A549 (cell line): ENCODE measurements around the gene TPD52L1. TPM values are rescaled to one million over a fixed set of nuclear protein-coding genes. Genes with fewer than 3 reads are reported as not detected.

Experiments
- ATAC-seq, 2 experiments: fragments of 200-7000 bp in 1 of 2; fragments of >200 bp in 1 of 2; cut with Nextera tagmentation in 1 of 2; cut with Tn5 transposase in 1 of 2; 3 replicates each; pipeline versions ENCODE4 v1.8.0 to v1.9.1; 2018 to 2020; ENCODE audit warnings: mild to moderate bottlenecking in 1 of 2, moderate library complexity in 1 of 2
- CTCF ChIA-PET: fragments of 300-600 bp; sonication (Branson Sonifier 250); formaldehyde crosslinking; extraction: SDS; loops from one replicate; lab custom pipeline; 2021; ENCODE audit warnings: antibody characterized with exemption, inconsistent platforms; lab: Yijun Ruan, JAX
- POLR2A ChIA-PET: fragments of 350-600 bp; formaldehyde crosslinking; extraction: SDS; loops from one replicate; lab custom pipeline; 2021; ENCODE audit warnings: antibody characterized with exemption, inconsistent platforms; lab: Yijun Ruan, JAX
- DNase-seq, 2 experiments: peaks; one replicate each; pipeline versions ENCODE4 v3.0.0 to v3.0.0-alpha.2; 2011 to 2016; ENCODE audit warnings: low read depth in 1 of 2, low spot score in 1 of 2
- FAIRE-seq: peaks from 2 replicates; lab custom pipeline; 2011; peaks lifted over from hg19 to GRCh38; lab: Jason Lieb, UNC
- H3K27ac ChIP-seq, 2 experiments: fragments of >200 bp; sonication (Bioruptor Twin); formaldehyde crosslinking; 3 replicates each; pipeline ENCODE4 v1.5.1; 2016 to 2017
- H3K4me1 ChIP-seq: fragments of >200 bp; sonication (Bioruptor Twin); formaldehyde crosslinking; 3 replicates; pipeline ENCODE4 v1.6.1; 2016
- H3K4me2 ChIP-seq: fragments of >200 bp; sonication (Bioruptor Twin); formaldehyde crosslinking; 3 replicates; pipeline ENCODE4 v1.6.1; 2016
- H3K4me3 ChIP-seq: fragments of >200 bp; sonication (Bioruptor Twin); formaldehyde crosslinking; 3 replicates; pipeline ENCODE4 v1.5.1; 2016
- H3K9me3 ChIP-seq: fragments of >200 bp; sonication (Bioruptor Twin); formaldehyde crosslinking; 3 replicates; pipeline ENCODE4 v1.6.1; 2016
- CBX2 ChIP-seq: fragments of 200-600 bp; sonication (generic); IDR thresholded peaks from 2 replicates; pipeline ENCODE4 v1.6.1; 2016; ENCODE audit warnings: low read depth, mild to moderate bottlenecking, borderline replicate concordance
- CBX8 ChIP-seq: fragments of 200-600 bp; sonication (generic); IDR thresholded peaks from 2 replicates; pipeline ENCODE4 v1.6.1; 2016
- CTCF ChIP-seq: fragments of >200 bp; sonication (Bioruptor Twin); formaldehyde crosslinking; IDR thresholded peaks from 3 replicates; pipeline ENCODE4 v1.5.1; 2016
- EHMT2 ChIP-seq: fragments of 200-600 bp; sonication (generic); IDR thresholded peaks from 2 replicates; pipeline ENCODE4 v1.6.1; 2016; ENCODE audit warnings: antibody characterized with exemption, low read depth, mild to moderate bottlenecking, moderate library complexity
- FOSL2 ChIP-seq, 2 experiments: fragments of 450-650 bp in 1 of 2; fragments of >200 bp in 1 of 2; sonication (Bioruptor Twin) in 1 of 2; formaldehyde crosslinking; IDR thresholded peaks; 2 replicates each; pipeline versions ENCODE4 v1.5.0 to v1.6.1; 2016 to 2020; ENCODE audit warnings: mild to moderate bottlenecking in 1 of 2, moderate library complexity in 1 of 2
- GATA3 ChIP-seq: IDR thresholded peaks from 2 replicates; pipeline ENCODE4 v1.6.1; 2012; ENCODE audit warnings: borderline replicate concordance
- HEYL ChIP-seq: fragments of 250-450 bp; sonication (Bioruptor Pico); IDR thresholded peaks from 2 replicates; pipeline ENCODE4 v1.8.0; 2021; ENCODE audit warnings: mild to moderate bottlenecking, moderate library complexity
- HOXB13 ChIP-seq: fragments of 250-450 bp; sonication (Bioruptor Pico); IDR thresholded peaks from 2 replicates; pipeline ENCODE4 v1.5.0; 2020; ENCODE audit warnings: low read depth, mild to moderate bottlenecking, moderate library complexity
- MAZ ChIP-seq: fragments of 150-350 bp; IDR thresholded peaks from 2 replicates; pipeline ENCODE4 v1.6.1; 2014; ENCODE audit warnings: antibody characterized with exemption, low read depth, low read length, borderline replicate concordance
- MYC ChIP-seq: IDR thresholded peaks from 2 replicates; pipeline ENCODE4 v1.6.1; 2012; ENCODE audit warnings: mild to moderate bottlenecking, inconsistent platforms, low read length, improper control_type of control experiment, borderline replicate concordance
- NFE2L2 ChIP-seq: fragments of 150-350 bp; conservative IDR thresholded peaks from 2 replicates; pipeline ENCODE4 v1.6.1; 2014; ENCODE audit warnings: low read length
- RAD21 ChIP-seq, 2 experiments: fragments of >200 bp in 1 of 2; sonication (Bioruptor Twin) in 1 of 2; formaldehyde crosslinking in 1 of 2; IDR thresholded peaks in 1 of 2; conservative IDR thresholded peaks in 1 of 2; 2 replicates in 1 of 2; 3 replicates in 1 of 2; pipeline ENCODE4 v1.6.1; 2012 to 2018; ENCODE audit warnings: inconsistent platforms in 1 of 2
- SMC3 ChIP-seq: fragments of >200 bp; sonication (Bioruptor Twin); formaldehyde crosslinking; IDR thresholded peaks from 3 replicates; pipeline ENCODE4 v1.6.1; 2018; ENCODE audit warnings: inconsistent platforms
- SREBF2 ChIP-seq: fragments of 450-650 bp; IDR thresholded peaks from 2 replicates; pipeline ENCODE4 v1.6.1; 2014; ENCODE audit warnings: mild to moderate bottlenecking, moderate library complexity
- WGBS: methylation state at CpG from one replicate; pipeline ENCODE4 v1.1.6; 2017; ENCODE audit errors: missing lambda C conversion rate; 5-methylcytosine and 5-hydroxymethylcytosine counted together
- polyA plus RNA-seq, 4 experiments: library from polyadenylated mRNA; depleted of rRNA in 3 of 4; stranded (reverse); fragments of >200 nt; fragmentation: RNase III in 1 of 4; extraction: RNeasy Plus Mini Kit Qiagen cat#74134 plus additional on column Dnase treatment in 1 of 4; gene quantifications; 2 replicates in 3 of 4; 3 replicates in 1 of 4; pipeline ENCODE4 v1.2.3, GENCODE V29; 2011 to 2017
- TF ChIP-seq, protein P1 (sequence below): IDR thresholded peaks from 2 replicates; pipeline ENCODE4 v1.6.1; 2012

Gene TPD52L1
- polyA plus RNA-seq, 2 of the 4 experiments (the other 2 are of a cell fraction) = 90.1 to 144 TPM

GRCh38 chr6:125190667-125191066 is 37.1 kb downstream of the TPD52L1 start:
- H3K4me3 ChIP-seq = no peak overlapping the region
- peak overlapping the region in 1 of 2 experiments; percentile 29; a peak in 1 of 6 replicates for H3K27ac ChIP-seq
- H3K4me1 ChIP-seq = peaks cover 70% of the 10 kb centered on the region
- no peak overlapping the region for H3K4me2 ChIP-seq
- no peak for TF ChIP-seq HEYL
- TF ChIP-seq, protein P1, sequence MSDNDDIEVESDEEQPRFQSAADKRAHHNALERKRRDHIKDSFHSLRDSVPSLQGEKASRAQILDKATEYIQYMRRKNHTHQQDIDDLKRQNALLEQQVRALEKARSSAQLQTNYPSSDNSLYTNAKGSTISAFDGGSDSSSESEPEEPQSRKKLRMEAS = no peak
- no peak for TF ChIP-seq HOXB13 (CRISPR knock-in tag)
- ChIA-PET CTCF (interaction anchor here (1.2 kb wide), 1 partner anchor 111 kb away, joined by 4 read pairs; the partner anchor contains the start of gene HDDC2), POLR2A (no interaction called here)
- ATAC-seq (no peak), FAIRE-seq (no peak), DNase-seq (no peak)
- 93% methylated on average over 4 of the region's 4 CpGs for WGBS
- no peaks in the 10 kb centered on the region for H3K9me3 ChIP-seq

DNA sequence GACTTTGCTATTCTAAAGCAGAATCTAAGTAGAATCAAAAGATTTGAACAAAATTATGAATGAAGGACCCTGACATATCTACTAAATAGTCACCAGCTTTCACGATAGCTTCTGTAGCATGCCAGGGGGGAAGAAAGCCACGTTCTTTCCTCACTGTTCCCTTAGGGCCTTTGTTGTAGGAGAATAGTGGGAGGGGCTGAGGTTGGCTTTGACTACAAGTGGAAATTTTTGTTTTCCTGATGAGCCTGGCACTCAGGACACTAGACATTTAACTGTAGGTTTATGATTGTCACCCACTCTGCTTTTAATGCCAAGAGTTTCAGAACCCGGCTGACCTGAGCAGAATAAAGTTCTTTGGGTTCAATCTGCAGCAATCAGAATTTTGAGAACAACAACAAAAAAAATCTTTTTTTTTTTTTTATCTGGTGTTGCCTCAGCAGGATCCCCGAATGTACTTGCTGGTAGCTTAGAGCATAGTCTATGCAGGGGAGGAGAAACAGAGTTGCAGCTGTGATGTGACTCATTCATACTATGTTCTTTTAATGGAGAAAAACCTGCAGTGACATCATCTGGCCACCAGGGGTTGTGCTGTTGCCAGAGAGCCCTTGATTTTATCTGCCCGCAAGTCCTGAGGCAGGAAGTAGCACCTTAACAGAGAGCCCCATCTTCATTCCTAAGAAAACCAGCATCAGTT is 38.5 kb downstream of the TPD52L1 start:
- FAIRE-seq (peak; percentile 23), DNase-seq (peak; percentile 47 to 81), ATAC-seq (peak; percentile 88 to 92)
- Histone ChIP-seq H3K4me1 (peaks cover 84% of the 10 kb centered on the region), H3K4me3 (no peak overlapping the region), H3K9me3 (no peaks in the 10 kb centered on the region), H3K4me2 (peak overlapping the region; percentile 66), H3K27ac (peak overlapping the region; percentile 28 to 81; a peak in 5 of 6 replicates)
- WGBS = 31% methylated on average over 5 of the region's 5 CpGs
- ChIA-PET POLR2A (interaction anchor here (0.6 kb wide), 1 partner anchor 14 kb away, joined by 5 read pairs; no protein-coding TSS in a partner anchor), CTCF (interaction anchor here (0.6 to 3.4 kb wide), 13 partner anchors 10 to 120 kb away, joined by 3 to 12 read pairs (median 4); partner anchors contain the start of gene TPD52L1)
- 0 out of 2 replicates have a peak, but pooled peaks have one; percentile 9 for TF ChIP-seq FOSL2 (IDR thresholded peaks at IDR 0.05)
- peak; percentile 81 for TF ChIP-seq FOSL2 (CRISPR knock-in tag; IDR thresholded peaks at IDR 0.05)
- peak; percentile 58 for TF ChIP-seq SMC3
- peak; percentile 42; the same call in 1 of the 2 replicates for TF ChIP-seq GATA3
- peak; percentile 55 to 65; a peak in 4 of 5 replicates for TF ChIP-seq RAD21 (conservative IDR thresholded peaks at IDR 0.05 in 1 of 2, IDR thresholded peaks at IDR 0.05 in 1 of 2)
- peak; percentile 47 for TF ChIP-seq CTCF
- no peak for TF ChIP-seq MAZ
- no peak for TF ChIP-seq MYC
- TF ChIP-seq CBX2 = no peak

DNA sequence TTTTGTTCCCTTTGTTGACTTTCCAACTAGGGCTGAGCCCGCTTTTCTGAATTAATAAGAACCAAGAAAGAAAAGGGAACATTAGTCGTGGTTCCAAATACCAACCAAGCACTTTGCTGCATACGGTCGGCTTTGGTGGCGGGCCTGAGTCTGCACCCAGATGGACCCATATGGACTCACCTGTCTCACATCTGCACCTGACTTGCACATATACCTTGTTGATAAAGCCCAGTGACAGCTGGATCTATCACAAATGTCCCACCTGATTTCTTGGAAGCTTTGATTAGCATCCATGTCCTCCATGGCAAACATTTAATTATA is 39.0 kb downstream of the TPD52L1 start:
- peak overlapping the region; percentile 28 to 81; a peak in 5 of 6 replicates for H3K27ac ChIP-seq
- ATAC-seq (no peak), FAIRE-seq (no peak), DNase-seq (no peak)
- 81% methylated on average over 5 of the region's 5 CpGs for WGBS
- H3K9me3 ChIP-seq = no peaks in the 10 kb centered on the region
- H3K4me2 ChIP-seq = peak overlapping the region; percentile 66
- peaks cover 89% of the 10 kb centered on the region for H3K4me1 ChIP-seq
- POLR2A ChIA-PET = interaction anchor here (0.6 kb wide), 1 partner anchor 15 kb away, joined by 5 read pairs; no protein-coding TSS in a partner anchor
- no peak overlapping the region for H3K4me3 ChIP-seq
- CTCF ChIA-PET = interaction anchor here (0.7 to 3.4 kb wide), 12 partner anchors 9 to 100 kb away, joined by 3 to 12 read pairs (median 4); partner anchors contain the start of gene TPD52L1
- no peak for TF ChIP-seq CBX8
- TF ChIP-seq FOSL2 (IDR thresholded peaks at IDR 0.05) = 0 out of 2 replicates have a peak, but pooled peaks have one; percentile 3
- no peak for TF ChIP-seq FOSL2 (CRISPR knock-in tag; IDR thresholded peaks at IDR 0.05)

DNA sequence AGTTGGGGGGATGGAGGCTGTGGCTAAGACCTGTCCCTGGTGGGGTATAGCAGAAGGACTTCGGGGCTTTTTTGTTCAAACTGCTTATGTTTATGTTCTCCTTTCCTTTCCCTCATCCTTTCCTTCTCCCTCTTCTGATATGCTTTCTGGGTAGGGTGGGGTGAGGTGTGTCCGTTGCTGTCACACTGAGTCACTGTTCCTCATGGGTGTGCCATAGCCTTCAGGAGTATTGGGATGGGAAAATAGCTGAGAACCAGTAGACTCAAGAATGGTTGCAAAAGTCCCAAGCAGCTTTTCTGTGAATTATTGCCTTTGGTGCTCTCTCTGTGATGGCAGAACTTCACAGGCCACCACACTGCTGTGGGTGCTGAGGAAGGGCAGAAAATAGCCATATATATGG is 39.6 kb downstream of the TPD52L1 start:
- ATAC-seq = no peak
- H3K4me3 ChIP-seq = no peak overlapping the region
- POLR2A ChIA-PET = no interaction called here
- CTCF ChIA-PET = interaction anchor here (0.7 to 3.4 kb wide), 11 partner anchors 9 to 100 kb away, joined by 3 to 12 read pairs (median 4); partner anchors contain the start of gene TPD52L1
- peak overlapping the region; percentile 28 to 81; a peak in 5 of 6 replicates for H3K27ac ChIP-seq
- H3K4me2 ChIP-seq = peak overlapping the region; percentile 66
- FAIRE-seq = no peak
- H3K9me3 ChIP-seq = no peaks in the 10 kb centered on the region
- 41% methylated on average over 2 of the region's 2 CpGs for WGBS
- peak in 1 of 2 experiments; percentile 32 for DNase-seq
- TF ChIP-seq MYC = no peak
- TF ChIP-seq SREBF2 = no peak
- no peak for TF ChIP-seq EHMT2
- no peak for TF ChIP-seq NFE2L2
- H3K4me1 ChIP-seq = peaks cover 86% of the 10 kb centered on the region
